ENCODE results near the gene RGMA. TPM values are rescaled to one million over a fixed set of nuclear protein-coding genes. Genes with fewer than 3 reads are reported as not detected.

The RGMA gene
- total and polyA plus RNA-seq, 2 donors (not counting 1 experiment from before 2014, with no cell fraction given): 0.27 to 1.5 TPM

GRCh38 chr15:93091465-93091864, 2.5 kb upstream of the RGMA start:
- H3K79me2 ChIP-seq (ENCODE audit: control insufficient read depth, insufficient read depth, low read length): no peaks in the 10 kb centered on the region
- H3K9me3 ChIP-seq (ENCODE audit: control insufficient read depth, insufficient read depth, low read depth, low read length): no peaks in the 10 kb centered on the region
- DNase-seq (ENCODE audit: low read depth in 2 of 2): no peak
- H3K4me1 ChIP-seq (ENCODE audit: control insufficient read depth, extremely low read depth, insufficient read depth, low read length): no peaks in the 10 kb centered on the region
- H3K27ac ChIP-seq (ENCODE audit: insufficient read depth, low read length): no peak overlapping the region
- no peak overlapping the region for H2AFZ ChIP-seq (ENCODE audit: low read length)
- H3K4me2 ChIP-seq (ENCODE audit: extremely low read depth, insufficient read depth, low read length): no peak overlapping the region
- H3K9ac ChIP-seq (ENCODE audit: insufficient read depth, low read length): no peak overlapping the region
- no peaks in the 10 kb centered on the region for H4K20me1 ChIP-seq (ENCODE audit: control insufficient read depth, extremely low read depth, insufficient read depth, low read length)
- peaks cover 22% of the 10 kb centered on the region for H3K27me3 ChIP-seq (ENCODE audit: control insufficient read depth, insufficient read depth, low read length)
- H3K4me3 ChIP-seq (replicated peaks in 1 of 4; ENCODE audit: control extremely low read depth in 1 of 4, insufficient read depth in 1 of 4, low read depth in 3 of 4, low read length in 4 of 4): no peak overlapping the region
- TF ChIP-seq EZH2 (IDR thresholded peaks at IDR 0.05; ENCODE audit: low read length, missing control alignments) (no peak), CTCF (conservative IDR thresholded peaks at IDR 0.05 in 1 of 2, IDR thresholded peaks at IDR 0.05 in 1 of 2; ENCODE audit: low read depth in 1 of 2, low read length in 2 of 2) (no peak)
- H3K36me3 ChIP-seq (ENCODE audit: control insufficient read depth, insufficient read depth, low read length): no peaks in the 10 kb centered on the region

DNA sequence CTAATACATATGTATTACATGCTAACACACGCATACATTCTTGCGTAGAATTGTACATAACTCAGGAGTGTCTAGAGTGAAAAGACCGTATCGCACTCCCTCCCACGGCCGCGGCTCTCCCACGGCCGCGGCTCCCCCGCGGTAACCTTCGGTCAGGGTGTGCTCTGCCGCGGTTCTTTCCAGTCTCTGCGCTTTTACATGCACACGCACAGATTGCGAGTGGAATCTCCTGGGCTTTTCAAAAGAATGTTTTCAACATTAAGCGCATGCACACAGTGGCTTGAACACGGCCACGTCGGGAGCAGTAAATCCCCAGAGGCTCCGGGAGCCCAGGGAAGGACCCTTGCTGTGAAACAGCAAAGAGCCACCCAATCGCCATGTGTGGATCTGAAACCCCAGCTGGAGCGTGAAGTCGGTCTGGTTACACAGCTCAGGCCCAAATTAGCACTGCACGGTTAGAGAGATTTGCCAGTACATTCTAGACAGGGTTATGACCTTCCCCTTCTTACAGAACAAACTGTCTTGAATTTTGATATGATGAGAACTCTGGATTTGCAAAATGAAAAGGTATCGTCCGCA, 805 bp upstream of the RGMA start:
- H3K36me3 ChIP-seq (ENCODE audit: control insufficient read depth, insufficient read depth, low read length): no peaks in the 10 kb centered on the region
- no peak overlapping the region for H3K27ac ChIP-seq (ENCODE audit: insufficient read depth, low read length)
- H3K4me1 ChIP-seq (ENCODE audit: control insufficient read depth, extremely low read depth, insufficient read depth, low read length): no peaks in the 10 kb centered on the region
- no peaks in the 10 kb centered on the region for H3K79me2 ChIP-seq (ENCODE audit: control insufficient read depth, insufficient read depth, low read length)
- peaks cover 30% of the 10 kb centered on the region for H3K27me3 ChIP-seq (ENCODE audit: control insufficient read depth, insufficient read depth, low read length)
- no peak overlapping the region for H3K4me2 ChIP-seq (ENCODE audit: extremely low read depth, insufficient read depth, low read length)
- no peak for TF ChIP-seq CTCF (conservative IDR thresholded peaks at IDR 0.05 in 1 of 2, IDR thresholded peaks at IDR 0.05 in 1 of 2; ENCODE audit: low read depth in 1 of 2, low read length in 2 of 2)
- TF ChIP-seq EZH2 (IDR thresholded peaks at IDR 0.05; ENCODE audit: low read length, missing control alignments): peak; percentile 75
- no peak overlapping the region for H2AFZ ChIP-seq (ENCODE audit: low read length)
- H3K9ac ChIP-seq (ENCODE audit: insufficient read depth, low read length): no peak overlapping the region
- H3K9me3 ChIP-seq (ENCODE audit: control insufficient read depth, insufficient read depth, low read depth, low read length): no peaks in the 10 kb centered on the region
- no peak overlapping the region for H3K4me3 ChIP-seq (replicated peaks in 1 of 4; ENCODE audit: control extremely low read depth in 1 of 4, insufficient read depth in 1 of 4, low read depth in 3 of 4, low read length in 4 of 4)
- no peaks in the 10 kb centered on the region for H4K20me1 ChIP-seq (ENCODE audit: control insufficient read depth, extremely low read depth, insufficient read depth, low read length)
- DNase-seq (ENCODE audit: low read depth in 2 of 2): no peak

GRCh38 chr15:93088200-93088980, 621 bp downstream of the RGMA start:
- no peaks in the 10 kb centered on the region for H3K36me3 ChIP-seq (ENCODE audit: control insufficient read depth, insufficient read depth, low read length)
- H3K27me3 ChIP-seq (ENCODE audit: control insufficient read depth, insufficient read depth, low read length): peaks cover 30% of the 10 kb centered on the region
- DNase-seq (ENCODE audit: low read depth in 2 of 2): peak; percentile 18 to 23

More at GRCh38 chr15:93088200-93088980, 621 bp downstream of the RGMA start:
- no peak overlapping the region for H3K9ac ChIP-seq (ENCODE audit: insufficient read depth, low read length)
- no peaks in the 10 kb centered on the region for H3K79me2 ChIP-seq (ENCODE audit: control insufficient read depth, insufficient read depth, low read length)
- H4K20me1 ChIP-seq (ENCODE audit: control insufficient read depth, extremely low read depth, insufficient read depth, low read length): no peaks in the 10 kb centered on the region
- H3K9me3 ChIP-seq (ENCODE audit: control insufficient read depth, insufficient read depth, low read depth, low read length): no peaks in the 10 kb centered on the region
- H3K4me3 ChIP-seq (replicated peaks in 1 of 4; ENCODE audit: control extremely low read depth in 1 of 4, insufficient read depth in 1 of 4, low read depth in 3 of 4, low read length in 4 of 4): peak overlapping the region in 3 of 4 experiments; percentile 14 to 42 (median 27)
- no peak for TF ChIP-seq CTCF (conservative IDR thresholded peaks at IDR 0.05 in 1 of 2, IDR thresholded peaks at IDR 0.05 in 1 of 2; ENCODE audit: low read depth in 1 of 2, low read length in 2 of 2)
- peak; percentile 88 for TF ChIP-seq EZH2 (IDR thresholded peaks at IDR 0.05; ENCODE audit: low read length, missing control alignments)
- peak overlapping the region; percentile 59 for H3K4me2 ChIP-seq (ENCODE audit: extremely low read depth, insufficient read depth, low read length)
- no peaks in the 10 kb centered on the region for H3K4me1 ChIP-seq (ENCODE audit: control insufficient read depth, extremely low read depth, insufficient read depth, low read length)
- H2AFZ ChIP-seq (ENCODE audit: low read length): no peak overlapping the region
- H3K27ac ChIP-seq (ENCODE audit: insufficient read depth, low read length): no peak overlapping the region
